Measurements from ENCODE around the gene CD300C.
"Not testable (repeated sequence)": the region's sequence is repeated elsewhere in the genome, so short reads cannot be mapped to it uniquely, and the experiment has no call there.

CD300C gene

DNA sequence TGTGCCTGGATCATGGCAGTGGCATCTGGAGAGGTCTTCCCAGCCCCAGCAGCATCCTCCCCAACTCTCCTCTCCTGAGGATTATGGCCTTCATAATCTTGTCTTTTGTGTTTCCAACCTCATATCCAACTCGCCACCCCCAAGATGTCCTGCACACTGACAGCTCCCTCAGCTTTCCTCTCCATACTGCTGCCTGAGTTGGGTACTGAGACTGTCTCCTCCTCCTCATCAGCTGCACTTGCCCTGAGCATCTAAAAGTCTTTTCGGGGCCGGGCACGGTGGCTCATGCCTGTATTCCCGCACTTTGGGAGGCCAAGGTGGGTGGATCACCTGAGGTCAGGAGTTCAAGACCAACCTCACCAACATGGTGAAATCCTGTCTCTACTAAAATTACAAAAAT lies 16.7 kb downstream of the CD300C start:
- no peak for DNase-seq

DNA sequence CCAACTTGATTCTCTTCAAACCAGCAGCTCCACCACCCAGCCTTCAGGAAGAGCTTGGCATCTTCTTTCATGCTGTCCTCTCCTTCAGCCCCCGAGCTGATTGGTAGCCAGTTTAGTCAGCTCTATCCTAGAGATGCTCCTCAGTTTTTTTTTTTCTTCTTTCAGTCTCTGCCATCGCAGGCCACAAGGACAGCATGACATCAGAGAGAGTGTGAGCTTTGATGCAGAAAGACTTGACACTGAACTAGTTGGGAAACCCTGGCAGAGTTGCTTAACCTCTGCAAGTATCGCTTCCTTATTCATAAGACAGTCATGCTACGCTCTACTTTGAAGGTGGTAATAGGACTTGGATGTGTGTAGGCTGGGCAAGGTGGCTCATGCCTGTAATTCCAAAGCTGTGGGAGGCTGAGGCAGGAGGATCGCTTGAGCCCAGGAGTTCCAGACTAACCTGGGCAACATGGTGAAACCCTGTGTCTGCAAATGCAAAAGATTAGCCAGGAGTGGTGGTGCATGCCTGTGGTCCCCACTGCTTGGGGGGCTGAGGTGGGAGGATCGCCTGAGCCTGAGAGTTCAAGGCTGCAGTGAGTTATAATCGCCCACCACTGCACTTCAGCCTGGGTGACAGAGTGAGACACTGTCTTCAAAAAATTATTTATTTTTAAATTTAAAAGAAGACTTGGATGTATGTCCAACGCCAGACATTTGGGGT lies 17.3 kb downstream of the CD300C start:
- no peak for DNase-seq

DNA sequence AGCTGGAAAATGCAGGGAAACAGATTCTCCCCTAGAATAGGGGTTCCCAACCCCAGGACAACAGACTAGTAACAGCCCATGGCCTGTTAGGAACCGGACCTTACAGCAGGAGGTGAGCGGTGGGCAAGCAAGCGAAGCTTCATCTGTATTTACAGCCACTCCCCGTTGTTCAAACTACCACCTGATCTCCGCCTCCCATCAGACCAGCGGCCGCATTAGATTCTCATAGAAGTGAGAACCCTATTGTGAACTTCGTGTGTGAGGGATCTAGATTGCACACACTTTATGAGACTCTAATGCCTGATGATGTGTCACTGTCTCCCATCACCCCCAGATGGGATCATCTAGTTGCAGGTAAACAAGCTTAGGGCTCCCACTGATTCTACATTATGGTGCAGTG lies 18.2 kb downstream of the CD300C start:
- DNase-seq: no peak

DNA sequence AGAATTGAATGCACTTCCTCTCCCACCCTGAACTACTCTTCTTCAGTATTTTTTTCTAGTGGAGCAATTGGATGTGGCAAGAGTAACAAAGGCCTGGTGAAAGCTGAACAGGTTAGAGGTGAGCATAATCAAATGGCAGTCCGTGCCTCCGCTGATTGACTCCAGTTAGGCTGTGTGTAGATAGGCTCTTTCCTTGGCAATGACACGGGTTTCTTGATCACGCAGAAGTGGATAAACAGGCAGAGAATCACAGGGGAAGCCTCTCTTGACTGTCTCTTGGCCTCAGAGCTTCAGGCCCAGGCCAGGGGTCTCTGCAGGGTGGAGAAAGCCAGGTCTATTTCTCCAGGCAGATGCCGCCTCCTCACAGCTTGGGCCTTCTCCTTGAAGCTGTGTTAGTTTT lies 18.8 kb downstream of the CD300C start:
- no peak for DNase-seq

DNA sequence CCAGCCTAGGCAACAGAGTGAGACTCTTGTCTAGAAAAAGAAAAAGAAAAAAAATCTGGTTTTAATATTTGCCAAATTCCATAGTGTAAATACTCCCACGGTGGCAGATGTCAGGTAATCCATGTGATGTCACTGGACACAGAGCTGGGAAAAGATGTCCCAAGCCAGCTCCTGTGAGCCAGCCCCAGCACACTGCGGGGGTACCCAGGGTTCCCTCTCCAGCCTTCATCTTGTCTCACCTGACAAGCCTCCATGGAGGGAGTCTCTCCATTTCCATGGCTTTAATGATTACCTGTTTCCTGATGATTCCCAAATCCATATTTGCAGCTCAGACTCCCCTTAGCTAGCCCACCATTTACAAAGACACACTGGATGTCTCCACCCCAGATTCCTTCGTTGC lies 19.2 kb downstream of the CD300C start:
- no peak for DNase-seq

DNA sequence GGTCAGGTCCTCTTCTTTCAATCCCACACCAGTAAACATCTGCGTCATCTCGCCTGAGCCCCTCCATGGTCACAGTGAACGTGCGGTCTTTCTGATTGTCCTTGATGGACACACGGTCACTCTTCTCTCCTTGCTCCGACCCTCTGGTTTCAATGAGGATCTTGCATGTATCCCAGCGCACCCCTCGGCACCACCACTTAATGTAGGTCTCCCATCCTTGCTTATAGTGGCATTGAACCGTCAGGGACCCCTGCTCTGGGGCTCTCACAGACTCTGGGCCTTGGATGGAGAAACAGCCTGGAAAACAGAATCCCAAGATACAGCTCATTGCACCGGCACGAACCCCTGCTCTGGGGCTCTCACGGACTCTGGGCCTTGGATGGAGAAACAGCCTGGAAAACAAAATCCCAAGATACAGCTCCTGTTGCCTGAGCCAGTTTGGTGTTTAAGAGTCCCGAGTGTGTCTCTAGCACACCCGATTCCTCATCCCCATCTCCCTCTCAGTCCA lies 20.1 kb downstream of the CD300C start:
- no peak for DNase-seq

DNA sequence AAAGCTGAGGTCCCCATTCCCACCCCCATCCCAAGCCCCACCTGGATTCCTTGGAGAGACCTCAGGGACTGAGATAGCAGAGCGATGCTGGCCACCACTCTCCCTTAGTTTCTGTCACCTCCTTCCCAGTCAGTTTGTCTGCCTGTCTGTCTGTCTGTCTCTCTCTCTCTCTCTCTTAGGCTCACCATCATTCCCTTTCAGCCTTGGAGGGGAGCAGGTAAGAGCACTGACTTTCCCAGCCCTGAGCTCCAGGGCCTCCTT lies 20.5 kb downstream of the CD300C start:
- DNase-seq: no peak

DNA sequence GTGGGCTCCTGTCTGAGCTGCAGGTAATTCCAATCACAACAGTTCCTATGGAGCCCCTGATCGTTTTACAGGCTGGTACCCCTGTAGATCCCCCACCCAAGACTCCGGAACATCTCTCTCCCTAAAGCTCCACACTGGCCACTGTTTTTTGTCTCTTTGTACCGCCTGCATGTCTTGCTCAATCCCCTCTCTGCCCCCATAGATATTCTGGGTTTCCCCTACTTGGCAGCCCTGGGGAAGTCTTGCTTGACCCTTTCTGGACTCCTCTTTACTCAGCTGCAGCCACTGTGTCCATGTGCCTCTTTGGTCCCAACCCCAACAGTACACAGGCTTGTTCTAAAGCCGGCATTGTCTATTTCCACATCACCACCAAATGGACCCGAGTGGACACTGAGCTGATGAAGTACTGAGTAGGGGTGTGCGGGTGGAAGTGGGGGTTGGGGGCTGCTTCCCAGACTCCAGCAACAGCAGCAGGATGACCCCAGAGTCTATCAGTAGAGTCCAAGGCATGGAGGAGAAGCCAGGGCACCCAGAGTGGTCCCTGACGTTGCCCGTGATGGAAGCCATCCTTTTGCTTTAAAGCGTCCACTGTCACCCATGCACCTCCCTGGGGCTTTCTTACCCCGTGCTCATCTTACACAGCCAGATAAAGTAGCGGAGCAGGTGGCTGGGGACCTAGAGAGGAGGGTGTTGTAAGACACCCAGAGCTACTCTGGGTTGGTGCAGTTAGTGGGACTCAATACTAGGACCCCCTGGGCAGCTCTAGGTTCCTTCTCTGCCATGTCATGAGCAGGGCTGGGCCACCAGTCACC lies 21.1 kb downstream of the CD300C start:
- no peak for DNase-seq

DNA sequence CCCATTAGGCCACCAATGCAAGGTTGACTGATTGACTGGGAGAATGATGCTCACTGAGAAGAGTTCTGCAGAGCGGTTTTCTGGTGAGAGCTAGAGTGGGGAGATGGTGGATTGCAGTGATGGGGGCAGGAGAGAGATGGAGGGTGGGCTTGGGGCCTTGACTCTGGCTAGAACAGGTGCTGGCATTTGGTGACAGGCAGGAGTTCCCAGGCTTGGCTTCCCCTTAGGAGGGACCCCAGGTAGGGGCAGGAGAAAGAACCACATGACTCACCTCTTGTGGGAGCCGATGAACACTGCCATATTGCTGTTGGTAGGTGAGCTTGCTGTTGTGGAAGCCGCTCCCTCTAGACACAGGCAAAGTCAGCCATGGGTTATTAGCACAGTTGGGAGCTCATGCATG lies 22.6 kb downstream of the CD300C start:
- DNase-seq: no peak

DNA sequence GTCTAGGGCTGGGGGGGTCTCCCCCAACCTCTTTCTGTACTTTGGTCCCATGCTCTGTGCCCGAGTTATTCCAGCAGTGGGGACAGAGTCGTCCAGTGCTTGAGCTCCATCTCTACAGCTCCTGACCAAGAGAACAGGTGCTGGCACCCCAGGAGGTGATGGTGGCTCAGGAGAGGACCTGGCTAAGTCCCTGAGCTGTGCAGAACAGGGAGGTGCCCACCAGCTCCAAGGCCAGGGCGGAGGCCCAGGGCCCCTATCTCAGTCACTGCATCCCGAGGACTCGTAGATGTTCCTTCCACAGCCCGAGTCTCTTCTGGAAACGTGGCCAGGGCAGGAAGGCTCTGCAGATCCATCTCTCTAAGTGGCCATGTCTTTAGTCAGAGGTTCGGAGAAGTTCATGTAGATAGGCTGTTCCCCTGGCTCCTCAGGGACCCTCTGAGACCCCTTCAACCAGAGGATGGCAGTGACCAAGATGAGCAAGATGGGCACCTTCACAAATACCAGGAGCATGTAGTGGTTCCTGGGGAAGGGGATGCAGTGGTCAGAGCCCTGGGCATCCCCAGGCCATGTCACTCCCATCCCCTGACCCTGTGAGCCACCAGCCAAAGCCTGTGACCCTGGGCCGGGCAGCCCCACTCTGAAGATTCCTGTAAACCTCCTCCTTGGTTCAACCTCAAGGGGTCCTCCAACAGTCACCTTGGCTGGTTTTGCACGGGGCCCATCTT lies 23.4 kb downstream of the CD300C start:
- no peak for DNase-seq

DNA sequence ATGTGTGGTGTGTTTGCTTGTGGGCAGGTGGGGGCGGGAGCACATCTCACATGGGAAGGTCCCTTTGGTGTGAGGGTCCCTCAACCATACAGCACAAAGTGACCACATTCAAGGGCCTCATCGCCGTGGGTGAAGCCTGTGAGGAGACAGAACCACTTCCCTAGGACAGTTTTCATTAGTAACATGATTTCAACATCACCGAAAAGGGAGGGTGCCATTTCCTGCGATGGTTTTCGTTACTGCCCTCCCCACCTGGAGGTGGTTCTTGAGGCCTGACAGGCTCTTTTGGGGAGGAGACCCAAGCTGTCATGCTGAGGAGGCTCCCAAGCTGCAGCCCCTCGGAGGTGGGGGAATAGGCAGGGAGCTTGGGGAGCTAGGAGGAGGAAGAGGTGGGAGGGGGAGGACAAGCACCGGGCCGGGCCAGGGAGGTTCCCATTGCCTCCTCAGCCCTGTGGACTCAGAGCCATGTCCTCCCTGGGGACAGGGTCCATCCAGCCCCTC lies 24.2 kb downstream of the CD300C start:
- DNase-seq: peak; percentile 9

DNA sequence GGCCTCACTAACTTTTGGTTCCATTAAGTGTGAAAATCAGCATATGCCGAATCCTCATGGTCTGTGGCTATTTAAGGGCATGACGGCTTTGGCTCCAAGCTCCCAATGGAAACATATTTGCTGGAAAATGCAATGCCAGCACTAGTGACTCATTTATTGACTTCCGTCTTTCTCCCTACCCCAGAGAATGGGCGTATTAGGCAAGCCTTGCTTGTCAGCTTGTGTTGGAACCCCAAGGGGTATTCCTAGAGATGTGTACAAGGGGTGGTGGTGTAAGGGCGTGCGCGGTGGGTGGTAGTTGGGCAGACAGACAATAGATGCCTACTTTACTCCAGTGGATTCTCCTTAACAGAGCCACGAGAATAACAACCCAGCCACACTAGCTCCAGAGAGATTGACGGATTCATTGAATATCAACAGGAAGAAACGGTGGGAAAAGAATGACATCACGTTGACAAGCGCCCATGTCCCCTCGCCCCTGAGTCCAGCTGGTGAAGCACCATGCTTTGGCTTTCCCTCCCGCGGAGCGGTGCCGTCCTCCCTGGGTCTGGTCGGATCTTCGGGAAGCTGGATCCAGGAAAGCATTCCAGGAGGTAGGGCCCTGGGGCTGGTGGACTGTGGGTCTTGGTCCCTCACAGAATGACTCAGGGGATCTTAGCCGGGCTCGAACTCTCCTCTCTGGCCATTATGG lies 25.0 kb downstream of the CD300C start:
- DNase-seq: no peak

DNA sequence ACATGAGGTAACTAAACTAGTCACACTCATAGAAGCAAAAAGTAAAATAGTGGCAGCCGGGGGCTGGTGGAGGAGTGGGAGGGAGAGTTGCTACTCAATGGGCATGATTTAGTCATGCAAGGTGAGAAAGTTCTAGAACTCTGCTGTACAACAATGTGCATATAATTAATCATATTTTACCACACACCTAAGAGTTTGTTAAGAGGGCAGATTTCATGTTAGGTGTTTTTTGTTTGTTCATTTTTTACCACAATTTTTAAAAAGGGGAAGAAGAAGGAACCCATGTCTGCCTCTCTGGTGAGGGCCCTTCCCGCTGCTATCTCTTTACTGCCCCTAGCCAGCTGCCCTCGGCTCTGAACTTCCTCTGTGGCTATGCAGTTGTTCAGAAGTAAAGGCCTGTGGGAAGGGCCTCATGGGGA lies 25.9 kb downstream of the CD300C start:
- DNase-seq: no peak

DNA sequence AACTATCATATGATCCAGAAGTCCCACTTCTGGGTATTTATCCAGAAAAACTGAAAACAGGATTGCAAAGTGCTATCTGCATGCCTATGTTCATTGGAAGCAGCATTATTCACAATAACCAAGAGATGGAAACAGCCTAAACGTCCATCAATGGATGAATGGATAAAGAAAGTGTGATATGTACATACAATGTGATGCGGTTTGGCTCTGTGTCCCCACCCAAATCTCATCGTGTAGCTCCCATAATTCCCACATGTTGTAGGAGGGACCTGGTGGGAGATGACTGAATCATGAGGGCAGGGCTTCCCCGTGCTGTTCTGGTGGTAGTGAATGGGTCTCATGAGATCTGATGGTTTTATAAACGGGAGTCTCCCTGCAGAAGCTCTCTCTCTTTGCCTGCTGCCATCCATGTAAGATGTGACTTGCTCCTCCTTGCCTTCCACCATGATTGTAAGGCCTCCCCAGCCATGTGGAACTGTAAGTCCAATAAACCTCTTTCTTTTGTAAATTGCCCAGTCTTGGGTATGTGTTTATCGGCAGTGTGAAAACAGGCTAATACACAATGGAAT lies 27.4 kb downstream of the CD300C start:
- not testable (repeated sequence) for DNase-seq

DNA sequence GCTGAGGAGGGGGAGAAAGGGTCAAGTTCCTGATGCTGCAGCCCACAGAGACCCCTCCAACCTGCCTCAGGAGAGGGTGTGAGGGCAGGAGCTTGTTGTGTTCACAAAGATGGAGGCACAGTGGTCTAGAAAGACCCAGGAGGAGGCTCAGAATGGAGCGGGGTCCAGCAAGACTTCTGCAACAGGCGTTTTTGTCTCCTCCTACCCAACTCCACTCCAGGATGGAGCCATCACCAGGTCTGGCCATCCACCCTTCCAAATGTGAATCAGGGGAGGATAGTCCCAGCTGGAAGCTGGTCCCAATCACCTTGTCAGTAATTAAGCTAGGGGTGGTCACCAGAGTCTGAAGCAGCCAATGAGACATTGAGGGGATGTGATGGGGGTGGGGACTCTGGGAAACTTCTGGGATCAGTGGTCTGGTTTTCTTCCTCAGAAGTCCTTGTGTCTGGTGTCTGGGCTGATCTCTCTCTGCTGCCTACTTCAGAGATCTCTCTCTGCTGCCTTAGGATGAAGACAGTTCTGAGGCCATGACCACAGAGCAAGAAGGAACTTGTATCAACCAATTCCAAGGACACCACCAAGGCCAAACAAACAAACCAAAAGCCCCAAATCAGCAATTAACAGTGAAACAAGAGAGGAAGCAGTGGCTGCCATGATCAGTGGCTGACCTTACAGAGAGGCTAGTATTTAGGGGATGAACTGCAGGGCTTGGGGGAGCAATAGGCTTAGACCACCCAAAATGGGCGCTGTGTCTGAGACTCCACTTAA lies 29.2 kb downstream of the CD300C start:
- DNase-seq: no peak

DNA sequence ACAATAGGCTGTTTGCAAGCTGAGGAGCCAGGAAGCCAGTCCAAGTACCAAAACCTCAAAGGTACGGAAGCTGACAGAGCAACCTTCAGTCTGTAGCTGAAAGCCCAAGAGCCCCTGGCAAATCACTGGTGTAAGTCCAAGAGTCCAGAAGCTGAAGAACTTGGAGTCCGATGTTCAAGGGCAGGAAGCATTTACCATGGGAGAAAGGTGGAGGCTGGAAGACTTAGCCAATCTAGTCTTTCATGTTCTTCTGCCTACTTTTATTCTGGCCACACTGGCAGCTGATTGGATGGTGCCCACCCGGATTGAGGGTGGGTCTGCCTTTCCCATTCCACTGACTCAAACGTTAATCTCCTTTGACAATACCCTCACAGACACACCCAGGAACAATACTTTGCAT lies 30.0 kb downstream of the CD300C start:
- DNase-seq: no peak

DNA sequence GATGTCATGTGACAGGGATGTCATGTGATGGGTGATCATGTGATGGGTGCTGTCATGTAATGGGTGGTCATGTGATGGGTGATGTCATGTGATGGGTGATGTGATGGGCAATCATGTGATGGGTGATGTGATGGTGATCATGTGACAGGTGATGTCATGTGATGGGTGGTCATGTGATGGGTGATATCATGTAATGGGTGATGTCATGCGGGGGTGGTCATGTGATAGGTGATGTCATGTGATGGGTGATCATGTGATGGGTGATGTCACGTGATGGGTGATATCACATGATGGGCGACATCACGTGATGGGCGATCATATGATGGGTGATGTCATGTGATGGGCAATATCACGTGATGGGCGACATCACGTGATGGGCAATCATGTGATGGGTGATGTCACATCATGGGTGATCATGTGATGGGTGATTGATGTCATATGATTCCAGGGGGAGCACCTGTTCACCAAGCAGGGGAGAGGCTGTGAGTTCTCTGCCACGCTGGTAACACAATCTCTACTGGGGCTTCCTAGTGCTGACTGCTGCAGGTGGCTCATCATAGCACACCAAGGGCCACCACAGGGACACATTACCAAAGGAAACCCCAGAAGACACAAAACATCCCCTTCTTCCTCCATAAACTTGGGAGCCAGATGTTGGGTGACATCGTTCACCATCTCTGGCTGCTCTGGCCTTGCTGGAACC lies 31.1 kb downstream of the CD300C start:
- peak; percentile 42 for DNase-seq

DNA sequence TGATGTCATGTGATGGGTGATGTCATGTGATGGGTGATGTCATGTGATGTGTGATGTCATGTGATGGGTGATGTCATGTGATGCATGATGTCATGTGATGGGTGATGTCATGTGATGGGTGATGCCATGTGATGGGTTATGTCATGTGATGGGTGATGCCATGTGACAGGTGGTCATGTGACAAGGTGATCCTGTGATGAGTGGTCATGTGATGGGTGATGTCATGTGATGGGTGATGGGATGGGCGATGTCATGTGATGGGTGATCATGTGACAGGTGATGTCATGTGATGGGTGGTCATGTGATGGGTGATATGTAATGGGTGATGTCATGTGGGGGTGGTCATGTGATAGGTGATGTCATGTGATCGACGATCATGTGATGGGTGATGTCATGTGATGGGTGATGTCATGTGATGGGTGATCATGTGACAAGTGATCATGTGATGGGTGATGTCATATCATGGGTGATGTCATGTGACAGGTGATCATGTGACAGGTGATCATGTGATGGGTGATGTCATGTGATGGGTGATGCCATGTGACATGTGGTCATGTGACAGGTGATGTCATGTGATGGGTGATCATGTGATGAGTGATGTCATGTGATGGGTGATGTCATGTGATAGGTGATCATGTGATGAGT lies 31.8 kb downstream of the CD300C start:
- peak; percentile 46 for DNase-seq

DNA sequence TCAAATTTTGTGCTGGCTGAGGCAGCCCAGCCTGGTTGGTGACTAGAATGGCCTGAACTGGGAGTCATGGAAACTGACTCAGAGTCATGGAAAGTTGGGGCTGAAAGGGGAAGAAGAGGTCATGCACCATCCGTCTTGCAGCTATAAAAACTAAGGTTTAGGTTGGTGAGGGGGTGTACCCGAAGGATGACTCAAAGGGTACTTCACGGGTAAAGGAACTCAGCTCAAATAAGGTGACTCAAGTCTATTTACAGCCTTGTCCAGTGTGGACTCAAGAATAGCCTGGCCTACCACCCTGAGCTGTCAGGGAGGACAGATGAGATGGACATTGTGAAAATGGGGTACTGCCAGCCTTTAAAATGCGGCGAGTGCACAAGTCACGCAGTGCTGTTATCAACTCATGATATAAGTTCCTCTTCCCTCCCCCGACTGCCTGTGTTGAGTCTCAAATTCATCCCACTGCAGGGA lies 33.3 kb downstream of the CD300C start:
- peak; percentile 70 for DNase-seq

DNA sequence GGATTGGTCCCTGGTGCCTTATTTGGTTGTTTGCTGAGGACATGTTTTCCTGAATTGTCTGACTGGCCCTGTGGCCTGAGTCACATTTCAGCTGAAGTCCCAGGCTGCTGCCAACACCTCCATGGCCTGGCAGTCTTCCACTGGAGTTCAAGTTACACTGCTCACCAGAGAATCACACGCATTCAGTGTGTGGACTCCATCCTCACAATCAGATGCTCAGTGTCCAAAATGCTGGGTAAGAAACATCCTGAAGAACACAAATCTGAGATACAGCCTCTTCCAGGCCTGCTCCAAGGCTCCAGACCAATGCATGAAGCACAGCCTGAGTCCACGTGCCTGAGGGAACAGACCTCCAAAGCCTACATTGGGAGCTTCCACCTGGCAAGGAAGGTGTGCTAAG lies 33.9 kb downstream of the CD300C start:
- DNase-seq: no peak

DNA sequence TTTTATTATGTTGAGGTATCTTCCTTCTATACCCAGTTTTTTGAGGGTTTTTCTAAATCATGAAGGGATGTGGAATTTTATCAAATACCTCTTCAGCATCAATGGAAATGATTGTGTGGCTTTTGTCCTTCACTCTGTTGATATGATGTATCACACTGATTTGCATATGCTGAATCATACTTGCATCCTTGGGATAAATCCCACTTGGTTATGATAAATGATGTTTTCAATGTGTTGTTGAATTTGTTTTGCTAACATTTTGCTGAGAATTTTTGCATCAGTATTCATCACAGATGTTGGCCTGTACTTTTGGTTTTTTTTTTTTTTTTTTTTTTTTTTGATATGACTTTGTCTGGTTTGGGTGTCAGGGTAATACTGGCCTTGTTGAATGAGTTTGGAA lies 37.8 kb downstream of the CD300C start:
- DNase-seq: no peak
